Stimulated activated CD4-positive, alpha-beta T cell treated with anti-CD3 and anti-CD28 coated beads, Interleukin-4, amount 100 ng/mL, for 48 hours (primary cell): Measurements from ENCODE around the gene EIF4A3.

Source experiments
- DNase-seq, 2 donors: peaks; one replicate each; pipeline ENCODE4 v3.0.0-alpha.2; 2020; ENCODE audit warnings: low read depth in 2 of 2

Gene EIF4A3

GRCh38 chr17:80137131-80137530 lies 9.8 kb downstream of the EIF4A3 start:
- no peak for DNase-seq

GRCh38 chr17:80133626-80133970 lies 13.3 kb downstream of the EIF4A3 start:
- no peak for DNase-seq

GRCh38 chr17:80132906-80133625 lies 13.9 kb downstream of the EIF4A3 start:
- no peak for DNase-seq

- DNase-seq = no peak
Measured at GRCh38 chr17:80130992-80131391, 15.9 kb downstream of the EIF4A3 start.

- DNase-seq = no peak
Measured at GRCh38 chr17:80129006-80129565, 17.8 kb downstream of the EIF4A3 start.

- no peak for DNase-seq
Measured at GRCh38 chr17:80126449-80126715, 20.5 kb downstream of the EIF4A3 start.

GRCh38 chr17:80125656-80126448 lies 21.1 kb downstream of the EIF4A3 start:
- no peak for DNase-seq

- DNase-seq = no peak
Measured at GRCh38 chr17:80124351-80124981, 22.5 kb downstream of the EIF4A3 start.

GRCh38 chr17:80123791-80124190 lies 23.1 kb downstream of the EIF4A3 start:
- DNase-seq = no peak

- DNase-seq = no peak
Measured at GRCh38 chr17:80122926-80123505, 23.9 kb downstream of the EIF4A3 start.

- DNase-seq = no peak
Measured at GRCh38 chr17:80122026-80122575, 24.8 kb downstream of the EIF4A3 start.

GRCh38 chr17:80119839-80120238 lies 27.1 kb downstream of the EIF4A3 start:
- no peak for DNase-seq

- no peak for DNase-seq
Measured at GRCh38 chr17:80119271-80119791, 27.6 kb downstream of the EIF4A3 start.

- no peak for DNase-seq
Measured at GRCh38 chr17:80118601-80119270, 28.2 kb downstream of the EIF4A3 start.

- no peak for DNase-seq
Measured at GRCh38 chr17:80117491-80118401, 29.2 kb downstream of the EIF4A3 start.

- no peak for DNase-seq
Measured at GRCh38 chr17:80116921-80117380, 30.0 kb downstream of the EIF4A3 start.

GRCh38 chr17:80116276-80116920 lies 30.5 kb downstream of the EIF4A3 start:
- no peak for DNase-seq

- no peak for DNase-seq
Measured at GRCh38 chr17:80115159-80115558, 31.8 kb downstream of the EIF4A3 start.

GRCh38 chr17:80114758-80115157 lies 32.2 kb downstream of the EIF4A3 start:
- no peak for DNase-seq
